ENCODE measurements around the gene TIMELESS.
"Not testable (repeated sequence)": the region's sequence is repeated elsewhere in the genome, so short reads cannot be mapped to it uniquely, and the experiment has no call there.

TIMELESS gene

GRCh38 chr12:56401612-56402011, 47.6 kb downstream of the TIMELESS start:
- DNase-seq (ENCODE audit: low spot score) = not testable (repeated sequence)

GRCh38 chr12:56401125-56401524, 48.1 kb downstream of the TIMELESS start:
- not testable (repeated sequence) for DNase-seq (ENCODE audit: low spot score)

GRCh38 chr12:56399466-56399865, 49.8 kb downstream of the TIMELESS start:
- not testable (repeated sequence) for DNase-seq (ENCODE audit: low spot score)

GRCh38 chr12:56398324-56398723, 50.9 kb downstream of the TIMELESS start:
- DNase-seq (ENCODE audit: low spot score) = no peak

GRCh38 chr12:56392331-56392730, 56.9 kb downstream of the TIMELESS start:
- no peak for DNase-seq (ENCODE audit: low spot score)

GRCh38 chr12:56391721-56392120, 57.5 kb downstream of the TIMELESS start:
- no peak for DNase-seq (ENCODE audit: low spot score)

GRCh38 chr12:56389412-56389811, 59.8 kb downstream of the TIMELESS start:
- no peak for DNase-seq (ENCODE audit: low spot score)

- DNase-seq (ENCODE audit: low spot score) = no peak
These were observed 62.0 kb downstream of the TIMELESS start for GRCh38 chr12:56387152-56387736.

GRCh38 chr12:56385873-56386272, 63.4 kb downstream of the TIMELESS start:
- DNase-seq (ENCODE audit: low spot score) = no peak

- no peak for DNase-seq (ENCODE audit: low spot score)
These were observed 66.6 kb downstream of the TIMELESS start for GRCh38 chr12:56382611-56383010.

GRCh38 chr12:56377989-56378316, 71.3 kb downstream of the TIMELESS start:
- DNase-seq (ENCODE audit: low spot score) = no peak

GRCh38 chr12:56377310-56377988, 71.8 kb downstream of the TIMELESS start:
- peak; percentile 25 for DNase-seq (ENCODE audit: low spot score)

- no peak for DNase-seq (ENCODE audit: low spot score)
These were observed 73.4 kb downstream of the TIMELESS start for GRCh38 chr12:56375598-56376434.

GRCh38 chr12:56374726-56375597, 74.3 kb downstream of the TIMELESS start:
- no peak for DNase-seq (ENCODE audit: low spot score)

- DNase-seq (ENCODE audit: low spot score) = no peak
These were observed 75.7 kb downstream of the TIMELESS start for GRCh38 chr12:56373515-56373914.

GRCh38 chr12:56366948-56367347, 82.3 kb downstream of the TIMELESS start:
- no peak for DNase-seq (ENCODE audit: low spot score)
